Measurements from ENCODE around the gene GPR25.
"Not testable (repeated sequence)": the region's sequence is repeated elsewhere in the genome, so short reads cannot be mapped to it uniquely, and the experiment has no call there.

GPR25 gene

DNA sequence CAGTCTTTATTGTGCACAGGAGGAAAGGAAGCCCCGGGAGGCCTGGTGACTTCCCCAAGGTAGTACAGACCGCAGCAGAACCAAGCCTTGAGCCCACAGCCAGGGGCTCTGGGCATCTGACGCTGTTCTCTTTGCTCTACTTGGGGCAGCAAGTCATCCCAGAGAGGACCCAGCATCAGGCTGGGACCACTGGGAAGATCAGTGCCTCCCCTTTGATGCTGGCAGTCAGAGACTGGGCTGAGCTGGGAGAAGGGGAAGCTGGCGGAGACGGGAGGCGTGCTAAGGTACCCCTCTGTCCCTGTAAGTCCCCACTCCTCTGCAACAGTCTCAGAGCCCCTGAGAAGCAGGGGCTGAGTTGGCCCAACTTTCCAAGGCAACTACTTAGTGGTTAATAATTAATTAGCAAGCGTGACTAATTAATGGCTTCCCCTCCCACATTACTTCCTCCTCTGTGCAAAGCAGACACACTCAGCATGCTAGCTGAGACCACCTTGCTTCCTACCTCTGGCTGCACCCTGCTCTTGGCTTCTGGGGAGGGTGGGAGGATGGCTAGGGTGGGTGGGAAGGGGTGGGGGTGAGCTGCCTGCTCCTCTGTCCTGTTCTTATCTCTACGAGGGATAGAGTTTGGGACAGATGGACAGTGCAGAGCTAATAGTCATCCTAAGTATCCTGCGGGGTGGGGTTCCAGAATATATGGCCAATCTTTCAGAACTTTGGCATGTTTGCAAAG is 23.2 kb downstream of the GPR25 start:
- no peak for DNase-seq

- no peak for DNase-seq
Observed at GRCh38 chr1:200896531-200897196, 23.9 kb downstream of the GPR25 start.

DNA sequence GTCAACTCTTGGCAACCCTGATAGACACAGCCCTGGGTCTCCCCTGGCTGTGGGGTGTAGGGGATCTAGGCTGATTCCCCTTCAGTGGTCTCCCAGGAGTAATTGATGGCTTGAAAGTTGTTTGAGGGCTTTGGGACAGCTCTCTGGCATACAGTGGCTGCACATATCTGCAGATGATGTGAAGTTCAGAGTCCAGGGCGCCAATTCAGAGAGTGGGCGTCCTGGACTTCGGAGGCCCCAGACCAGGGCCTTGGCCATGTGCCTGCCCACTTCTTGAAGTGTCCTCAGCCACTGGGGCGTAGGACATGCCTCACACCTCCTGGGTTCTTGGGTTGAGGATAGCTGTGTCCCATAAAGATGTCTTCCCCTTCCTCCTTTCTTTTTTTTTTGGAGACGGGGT is 24.5 kb downstream of the GPR25 start:
- no peak for DNase-seq

DNA sequence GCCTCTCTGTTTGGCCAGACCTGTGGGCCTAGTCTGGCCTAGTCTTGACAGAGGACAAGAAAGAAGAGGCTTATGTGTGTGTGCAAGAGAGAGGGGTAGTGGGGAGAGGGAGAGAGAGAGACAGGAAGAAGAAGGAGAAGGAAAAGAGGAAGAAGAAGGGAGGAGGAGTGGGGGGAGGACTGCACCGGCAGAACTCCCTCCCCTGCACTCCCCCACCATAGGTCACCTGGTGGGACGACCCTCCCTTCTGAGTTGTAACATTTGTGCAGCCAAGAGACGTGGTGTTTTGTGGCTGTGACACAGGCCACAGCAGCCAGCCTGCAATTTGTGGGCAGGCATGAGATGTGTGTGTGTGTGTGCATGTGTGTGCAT is 26.2 kb downstream of the GPR25 start:
- no peak for DNase-seq

DNA sequence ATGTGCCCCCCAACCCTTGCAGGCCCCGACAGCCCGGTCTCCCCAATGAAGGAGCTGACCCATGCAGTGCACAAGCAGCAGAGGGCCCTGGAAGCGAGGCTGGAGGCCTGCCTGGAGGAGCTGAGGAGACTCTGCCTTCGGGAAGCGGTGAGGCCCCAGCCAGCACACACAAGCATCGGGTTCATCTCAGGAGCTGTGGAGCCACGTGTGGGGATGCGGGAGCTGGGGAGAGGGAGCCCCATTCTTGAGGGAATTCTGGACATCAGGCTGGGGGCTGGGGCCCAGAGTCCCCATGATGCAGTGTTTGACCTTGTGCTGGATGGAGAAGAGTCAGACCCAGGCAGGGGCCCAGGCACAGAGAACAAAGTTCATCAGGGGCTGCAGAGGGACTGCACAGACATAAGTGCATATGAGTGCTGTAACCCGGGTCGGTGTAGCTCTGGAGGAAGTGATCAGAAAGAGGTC is 26.7 kb downstream of the GPR25 start:
- DNase-seq, result no peak

GRCh38 chr1:200899954-200900867 is 27.4 kb downstream of the GPR25 start:
- DNase-seq, result no peak

GRCh38 chr1:200900877-200901276 is 28.1 kb downstream of the GPR25 start:
- DNase-seq, result no peak

GRCh38 chr1:200901350-200901749 is 28.6 kb downstream of the GPR25 start:
- DNase-seq, result no peak

DNA sequence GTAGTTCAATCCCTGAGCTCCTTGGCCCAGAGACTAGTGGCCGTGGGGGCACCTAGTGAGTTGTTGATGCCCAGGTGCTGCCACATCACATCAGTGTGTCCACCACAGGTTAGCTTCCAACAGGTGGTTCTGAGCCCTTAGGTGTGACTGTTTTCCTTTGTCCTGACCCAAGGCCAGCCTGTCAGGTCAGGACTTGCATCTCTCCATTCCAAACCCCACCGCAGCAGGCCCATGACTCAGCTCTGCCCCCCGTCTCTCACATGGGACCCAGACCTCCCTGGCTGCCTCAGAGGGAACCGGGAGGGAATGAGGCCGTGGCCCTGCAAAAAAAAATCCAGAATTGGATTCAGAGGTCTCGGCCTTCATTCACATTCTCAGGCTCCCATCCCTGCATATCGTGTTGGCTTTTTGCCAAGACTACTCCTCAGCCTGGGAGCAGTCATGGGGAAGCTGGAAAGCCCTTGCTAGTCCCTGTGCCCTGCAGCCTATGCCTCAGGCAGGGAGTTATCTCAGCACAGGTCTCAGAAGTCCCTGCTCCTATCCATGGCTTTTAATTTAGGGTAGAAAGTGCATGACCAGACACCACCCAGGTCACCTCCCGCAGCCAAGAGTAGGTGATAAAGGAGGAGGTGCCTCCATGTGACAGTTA is 29.1 kb downstream of the GPR25 start:
- no peak for DNase-seq

DNA sequence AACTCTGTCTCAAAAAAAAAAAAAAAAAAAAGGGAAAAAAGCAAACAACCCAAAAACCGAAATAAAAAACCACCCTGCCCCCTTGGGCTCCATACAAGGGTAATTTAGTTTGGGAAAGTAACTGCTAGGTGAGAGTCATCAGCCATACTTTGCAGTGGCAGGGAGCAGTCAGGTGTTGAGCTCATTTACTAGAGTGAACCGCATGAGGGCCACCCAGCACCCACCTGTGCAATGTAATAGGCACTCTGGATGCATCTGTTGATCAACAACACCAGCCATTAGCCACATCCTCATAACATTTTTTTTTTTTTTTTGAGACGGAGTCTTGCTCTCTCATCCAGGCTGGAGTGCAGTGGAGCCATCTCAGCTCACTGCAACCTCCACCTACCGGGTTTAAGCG is 31.0 kb downstream of the GPR25 start:
- no peak for DNase-seq

GRCh38 chr1:200904772-200905171 is 32.0 kb downstream of the GPR25 start:
- DNase-seq, result no peak

DNA sequence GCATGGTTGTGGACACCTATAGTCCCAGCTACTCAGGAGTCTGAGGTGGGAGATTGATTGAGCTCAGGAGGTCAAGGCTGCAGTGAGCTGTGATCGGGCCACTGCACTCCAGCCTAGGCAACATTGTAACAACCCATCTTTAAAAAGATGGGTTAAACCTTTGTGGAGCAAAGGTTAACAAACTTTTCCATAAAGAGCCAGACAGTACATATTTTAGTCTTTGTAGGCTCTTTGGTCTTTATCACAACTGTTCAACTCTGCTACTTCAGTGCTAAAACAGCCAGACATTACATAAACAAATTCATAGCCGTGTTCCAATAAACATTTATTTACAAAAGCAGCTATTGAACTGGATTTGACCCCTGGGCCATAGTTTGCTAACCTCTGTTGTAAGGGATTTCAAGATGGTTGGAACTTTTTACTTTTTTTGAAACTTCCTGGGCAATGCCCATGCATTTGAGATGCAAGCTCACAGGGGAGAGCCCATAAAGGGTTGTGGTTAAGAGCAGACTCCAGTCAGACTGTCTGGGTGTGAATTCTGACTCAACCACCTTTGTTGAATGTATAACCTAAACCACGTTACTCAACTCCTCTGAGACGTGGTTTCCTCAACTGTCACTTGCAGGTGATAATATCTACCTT is 32.8 kb downstream of the GPR25 start:
- peak; percentile 85 for DNase-seq

GRCh38 chr1:200906491-200906890 is 33.7 kb downstream of the GPR25 start:
- DNase-seq, result no peak

- no peak for DNase-seq
Observed at GRCh38 chr1:200907611-200908097, 34.9 kb downstream of the GPR25 start.

DNA sequence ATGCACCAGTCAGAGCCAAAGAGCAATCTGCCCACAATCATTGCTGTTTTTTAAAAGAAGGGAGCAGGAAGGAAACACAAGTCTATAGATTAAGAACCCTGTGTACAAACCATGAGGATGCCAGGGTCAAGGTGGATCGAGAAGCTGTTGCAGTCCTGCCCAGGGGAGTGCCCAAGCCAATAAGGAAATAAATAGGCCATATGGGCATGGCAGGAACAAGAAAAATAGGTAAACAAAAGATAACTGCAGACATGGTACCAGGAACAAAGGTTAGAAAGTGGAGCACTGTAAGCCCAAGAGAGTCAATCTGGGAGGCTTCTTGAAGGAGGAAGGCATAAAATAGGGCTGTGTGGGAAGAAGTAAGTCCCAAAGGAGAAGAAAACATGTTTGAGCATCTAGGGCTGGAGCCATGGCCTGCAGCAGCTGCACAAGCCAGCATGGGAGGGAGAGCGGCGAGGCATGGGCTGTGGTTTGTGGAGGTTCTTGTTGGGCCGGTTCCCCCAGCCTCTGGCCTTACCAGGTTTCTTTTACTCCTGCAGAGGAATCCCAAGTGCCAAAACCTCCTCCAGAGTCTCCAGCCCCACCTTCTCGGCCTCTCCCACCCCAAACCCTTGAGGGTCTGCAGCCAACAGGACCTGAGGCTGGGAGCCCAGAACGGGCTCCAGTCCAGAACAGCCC is 35.5 kb downstream of the GPR25 start:
- no peak for DNase-seq

DNA sequence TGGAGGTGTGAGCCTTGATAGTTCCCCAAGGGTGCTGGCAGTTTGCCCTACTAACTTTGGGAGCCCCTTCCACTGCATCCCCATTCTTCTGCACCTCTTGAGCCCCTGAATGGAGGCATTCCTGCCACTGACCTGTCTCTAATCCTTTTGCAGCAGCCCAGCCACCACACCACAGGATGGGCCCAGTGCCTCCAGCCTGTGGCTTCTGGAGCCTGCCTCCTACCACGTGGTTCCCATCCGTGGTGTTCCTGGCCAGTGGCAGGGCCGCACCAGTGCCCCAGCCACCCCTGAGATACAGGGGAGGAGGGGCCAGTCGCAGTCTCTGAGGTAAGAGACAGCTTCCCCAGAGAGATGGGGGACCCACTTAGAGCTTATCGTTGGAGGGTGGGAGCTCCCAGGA is 36.3 kb downstream of the GPR25 start:
- no peak for DNase-seq

- no peak for DNase-seq
Observed at GRCh38 chr1:200909757-200910239, 37.0 kb downstream of the GPR25 start.

DNA sequence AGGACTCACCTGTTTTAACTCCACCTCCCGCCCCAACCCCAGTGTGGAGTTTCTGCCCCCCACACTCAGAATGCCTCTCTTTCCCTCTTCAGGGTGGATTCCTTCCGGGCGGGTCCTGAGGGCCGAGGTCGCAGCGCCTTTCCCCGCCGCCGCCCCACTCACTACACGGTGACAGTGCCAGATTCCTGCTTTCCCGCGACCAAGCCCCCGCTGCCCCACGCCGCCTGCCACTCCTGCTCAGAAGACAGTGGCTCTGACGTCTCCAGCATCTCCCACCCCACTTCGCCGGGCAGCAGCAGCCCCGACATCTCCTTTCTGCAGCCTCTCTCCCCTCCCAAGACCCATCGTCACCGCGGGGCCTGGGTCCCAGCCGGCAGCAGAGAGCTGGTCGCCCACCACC is 38.6 kb downstream of the GPR25 start:
- DNase-seq, result no peak

GRCh38 chr1:200911936-200912335 is 39.2 kb downstream of the GPR25 start:
- DNase-seq, result not testable (repeated sequence)

DNA sequence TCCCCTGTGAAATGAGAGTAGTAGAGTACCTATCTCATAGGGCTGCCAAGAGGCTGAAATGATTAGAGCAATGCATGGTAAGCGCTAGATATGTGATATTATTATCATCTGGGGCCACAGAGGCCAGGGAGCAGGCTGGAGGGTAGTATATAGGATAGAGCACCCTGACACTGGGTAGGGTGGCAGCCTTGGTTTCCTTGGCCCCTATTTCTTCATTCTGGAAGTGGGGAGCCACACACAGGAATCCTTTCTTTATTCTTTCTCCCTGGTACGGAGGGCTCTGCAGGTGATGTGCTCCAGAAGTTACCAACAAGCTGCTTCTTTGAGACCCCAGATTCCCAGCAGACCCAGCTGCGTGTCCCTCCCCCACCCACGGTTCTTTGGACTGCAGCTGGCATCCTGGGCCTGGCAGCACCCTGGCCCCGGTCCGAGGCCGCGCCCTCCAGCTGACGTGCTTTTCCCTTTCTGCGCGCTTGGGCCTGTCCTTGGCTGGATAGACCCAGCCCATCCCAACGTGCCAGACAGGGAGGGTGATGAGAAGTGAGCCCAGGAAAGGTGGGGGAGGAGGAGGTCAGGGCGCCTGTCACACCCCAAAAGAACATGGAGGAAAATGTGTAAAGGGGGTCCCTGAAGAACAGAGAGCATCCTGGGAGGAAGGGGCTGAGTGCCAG is 40.1 kb downstream of the GPR25 start:
- DNase-seq, result no peak

DNA sequence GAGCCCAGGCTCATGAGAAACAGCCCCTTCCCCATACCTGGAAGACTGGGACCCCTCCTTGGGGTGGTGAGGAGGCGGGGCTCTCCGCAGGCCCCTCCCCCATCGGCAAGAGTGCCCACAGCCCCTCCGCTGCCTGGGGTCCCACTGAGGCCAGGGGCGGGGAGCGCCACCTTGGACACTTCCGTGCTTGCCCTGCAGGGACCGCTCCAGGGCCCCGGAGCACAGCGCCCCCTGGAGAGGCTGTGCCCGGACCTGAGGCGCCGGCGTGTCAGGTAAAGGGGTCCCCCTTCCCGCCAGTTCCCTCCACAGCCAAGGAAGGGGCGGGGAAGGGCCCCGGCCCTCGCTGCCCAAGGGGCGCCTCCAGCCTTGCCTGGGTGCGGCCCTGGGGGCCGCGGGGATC is 43.4 kb downstream of the GPR25 start:
- no peak for DNase-seq

All from activated CD4-positive, alpha-beta T cell treated with anti-CD3 and anti-CD28 coated beads, Interleukin-10, Interleukin-2, amounts not matched to agents 100 ng/mL and 50 ng/mL, durations not matched to agents 16 hours and 8 hours (primary cell).